HepG2 (cell line): ENCODE data around the gene P2RY2. TPM values are rescaled to one million over a fixed set of nuclear protein-coding genes. Genes with fewer than 3 reads are reported as not detected.
A peak's percentile ranks its signal among the peaks of the same experiment; 100 is the strongest.

ENCODE experiments used
- AGO2 ChIP-seq: fragments of 200-400 bp; formaldehyde crosslinking; optimal IDR thresholded peaks from 2 replicates; pipeline ENCODE3; 2017; ENCODE audit warnings: mild to moderate bottlenecking, low read depth, low read length, moderate library complexity
- ATF2 ChIP-seq: sonication (generic); formaldehyde crosslinking; IDR thresholded peaks from 2 replicates; pipeline ENCODE4 v1.4.0; 2020; ENCODE audit warnings: missing genetic modification reagents
- CBX1 ChIP-seq: IDR thresholded peaks from one replicate; pipeline ENCODE4 v1.6.1; 2016; ENCODE audit warnings: antibody characterized with exemption, low read depth
- DZIP1 ChIP-seq: sonication (generic); formaldehyde crosslinking; IDR thresholded peaks from 2 replicates; pipeline ENCODE4 v1.5.0; 2020; ENCODE audit warnings: mild to moderate bottlenecking, missing genetic modification reagents
- ESRRA ChIP-seq: sonication (generic); formaldehyde crosslinking; IDR thresholded peaks from 2 replicates; pipeline ENCODE4 v1.5.1; 2020; ENCODE audit warnings: mild to moderate bottlenecking, low read depth, missing genetic modification reagents
- GATAD2A ChIP-seq: IDR thresholded peaks from 2 replicates; pipeline ENCODE4 v1.6.1; 2016
- HIVEP1 ChIP-seq: sonication (generic); formaldehyde crosslinking; IDR thresholded peaks from 2 replicates; pipeline ENCODE4 v1.4.0; 2020; ENCODE audit warnings: mild to moderate bottlenecking, missing genetic modification reagents
- IKZF5 ChIP-seq: IDR thresholded peaks from 2 replicates; pipeline ENCODE4 v1.6.1; 2018; ENCODE audit warnings: missing genetic modification reagents, mild to moderate bottlenecking, missing compliant biosample characterization
- IRF2 ChIP-seq: IDR thresholded peaks from 2 replicates; pipeline ENCODE4 v1.6.1; 2018; ENCODE audit warnings: missing genetic modification reagents, missing compliant biosample characterization
- KDM4B ChIP-seq: sonication (generic); formaldehyde crosslinking; IDR thresholded peaks from 2 replicates; pipeline ENCODE4 v1.4.0; 2020; ENCODE audit warnings: missing genetic modification reagents
- KLF16 ChIP-seq, 2 experiments: sonication (generic) in 1 of 2; formaldehyde crosslinking in 1 of 2; IDR thresholded peaks; 2 replicates each; pipeline versions ENCODE4 v1.6.1 to v1.8.0; 2016 to 2023; ENCODE audit warnings: missing genetic modification reagents in 2 of 2, missing compliant biosample characterization in 1 of 2
- NR2F2 ChIP-seq: IDR thresholded peaks from 2 replicates; pipeline ENCODE4 v1.6.1; 2012; ENCODE audit warnings: low read depth, inconsistent platforms, borderline replicate concordance
- RFX5 ChIP-seq: IDR thresholded peaks from 2 replicates; pipeline ENCODE4 v1.6.1; 2011; ENCODE audit warnings: low read depth, low read length, improper control_type of control experiment
- SMAD1 ChIP-seq: sonication (generic); formaldehyde crosslinking; IDR thresholded peaks from 2 replicates; pipeline ENCODE4 v1.4.0; 2020; ENCODE audit warnings: missing genetic modification reagents, low read depth, mild to moderate bottlenecking, borderline replicate concordance
- SMYD3 ChIP-seq: sonication (generic); formaldehyde crosslinking; IDR thresholded peaks from 2 replicates; pipeline ENCODE4 v1.8.1; 2023; ENCODE audit warnings: mild to moderate bottlenecking, missing genetic modification reagents
- SRSF9 ChIP-seq: fragments of 200-400 bp; formaldehyde crosslinking; IDR thresholded peaks from 2 replicates; pipeline ENCODE4 v1.6.1; 2018; ENCODE audit warnings: borderline replicate concordance, mild to moderate bottlenecking, low read depth, low read length; ENCODE audit not compliant: insufficient read depth, poor library complexity, severe bottlenecking
- TBX3 ChIP-seq: fragments of 450-650 bp; IDR thresholded peaks from 2 replicates; pipeline ENCODE4 v1.6.1; 2017; ENCODE audit warnings: antibody characterized with exemption, mild to moderate bottlenecking, inconsistent platforms, borderline replicate concordance
- ZBTB3 ChIP-seq: sonication (generic); formaldehyde crosslinking; IDR thresholded peaks from 2 replicates; pipeline ENCODE4 v1.4.0; 2020; ENCODE audit warnings: low read depth, mild to moderate bottlenecking, moderate library complexity, missing genetic modification reagents, borderline replicate concordance
- ZFP90 ChIP-seq: sonication (generic); formaldehyde crosslinking; IDR thresholded peaks from 2 replicates; pipeline ENCODE4 v1.8.0; 2022; ENCODE audit warnings: missing genetic modification reagents, mild to moderate bottlenecking, inconsistent platforms, borderline replicate concordance
- ZKSCAN1 ChIP-seq: fragments of 150-350 bp; IDR thresholded peaks from 2 replicates; pipeline ENCODE4 v1.6.1; 2014; ENCODE audit warnings: low read length
- ZNF143 ChIP-seq: sonication (generic); formaldehyde crosslinking; IDR thresholded peaks from 2 replicates; pipeline ENCODE4 v1.4.0; 2020; ENCODE audit warnings: missing genetic modification reagents
- ZNF432 ChIP-seq: sonication (generic); formaldehyde crosslinking; IDR thresholded peaks from 2 replicates; pipeline ENCODE4 v1.5.0; 2020; ENCODE audit warnings: missing genetic modification reagents, mild to moderate bottlenecking, borderline replicate concordance
- ZNF446 ChIP-seq: sonication (generic); formaldehyde crosslinking; IDR thresholded peaks from 2 replicates; pipeline ENCODE4 v1.5.0; 2020; ENCODE audit warnings: mild to moderate bottlenecking, missing genetic modification reagents
- ZNF503 ChIP-seq: sonication (generic); formaldehyde crosslinking; IDR thresholded peaks from 2 replicates; pipeline ENCODE4 v1.4.0; 2020; ENCODE audit warnings: missing genetic modification reagents
- ZNF644 ChIP-seq: IDR thresholded peaks from 2 replicates; pipeline ENCODE4 v1.6.1; 2016; ENCODE audit warnings: low read depth
- polyA plus RNA-seq, 8 experiments: library from polyadenylated mRNA; depleted of rRNA in 3 of 8; stranded (reverse) in 7 of 8; unstranded in 1 of 8; fragments of >200 nt; fragmentation: Illumina TruSeq in 4 of 8; extraction: Trizol in 4 of 8; gene quantifications; 2 replicates each; pipeline versions ENCODE4 v1.2.1 to v1.2.3, GENCODE V29; 2011 to 2016; ENCODE audit warnings: low read depth in 4 of 8, missing spikeins in 1 of 8, mixed read lengths in 1 of 8; ENCODE audit not compliant: insufficient read depth in 1 of 8
- total RNA-seq, 5 experiments: library from RNA; depleted of rRNA; stranded (reverse); fragments of >200 nt; fragmentation: Illumina TruSeq; extraction: Trizol; gene quantifications; 2 replicates each; pipeline ENCODE4 v1.2.3, GENCODE V29; 2016; ENCODE audit warnings: low read depth in 1 of 5

Gene P2RY2
- total and polyA plus RNA-seq, 2 of the 13 experiments (the other 11 are each of a cell fraction or from before 2014, with no cell fraction given) = 0.95 to 3.1 TPM

GRCh38 chr11:73172992-73173656 is 45.0 kb upstream of the P2RY2 start (continued):
- no peak for TF ChIP-seq KDM4B (CRISPR knock-in tag)
- TF ChIP-seq KLF16 (CRISPR knock-in tag; IDR thresholded peaks at IDR 0.05) = no peak
- TF ChIP-seq SMYD3 (CRISPR knock-in tag) = no peak
- no peak for TF ChIP-seq ZNF432 (CRISPR knock-in tag)
- TF ChIP-seq ZNF143 (CRISPR knock-in tag) = no peak
- TF ChIP-seq AGO2 = no peak
- peak; percentile 47 for TF ChIP-seq GATAD2A
- TF ChIP-seq ZNF503 (CRISPR knock-in tag) = peak; percentile 39; the same call in 1 of the 2 replicates
- TF ChIP-seq SRSF9 = no peak
- TF ChIP-seq RFX5 = no peak
- no peak for TF ChIP-seq ZNF644 (CRISPR knock-in tag)
- no peak for TF ChIP-seq ZBTB3
- TF ChIP-seq ZNF446 (CRISPR knock-in tag) = no peak
- TF ChIP-seq CBX1 = no peak
- no peak for TF ChIP-seq SMAD1 (CRISPR knock-in tag)
- no peak for TF ChIP-seq ESRRA (CRISPR knock-in tag)
- no peak for TF ChIP-seq ATF2 (CRISPR knock-in tag)
- TF ChIP-seq DZIP1 (CRISPR knock-in tag) = no peak
- TF ChIP-seq HIVEP1 (CRISPR knock-in tag) = no peak
- TF ChIP-seq ZKSCAN1 = no peak
- no peak for TF ChIP-seq ZFP90 (CRISPR knock-in tag)
- peak; percentile 32; the same call in 1 of the 2 replicates for TF ChIP-seq NR2F2
- TF ChIP-seq IRF2 (CRISPR knock-in tag) = no peak
- no peak for TF ChIP-seq IKZF5 (CRISPR knock-in tag)
- no peak for TF ChIP-seq TBX3
